Measurements from ENCODE around the gene LPP.

The LPP gene

GRCh38 chr3:188744166-188744565 is 590.2 kb downstream of the LPP start:
- DNase-seq: no peak

- no peak for DNase-seq
Observed at GRCh38 chr3:188745031-188745430, 591.1 kb downstream of the LPP start.

GRCh38 chr3:188746291-188746783 is 592.4 kb downstream of the LPP start:
- no peak for DNase-seq

DNA sequence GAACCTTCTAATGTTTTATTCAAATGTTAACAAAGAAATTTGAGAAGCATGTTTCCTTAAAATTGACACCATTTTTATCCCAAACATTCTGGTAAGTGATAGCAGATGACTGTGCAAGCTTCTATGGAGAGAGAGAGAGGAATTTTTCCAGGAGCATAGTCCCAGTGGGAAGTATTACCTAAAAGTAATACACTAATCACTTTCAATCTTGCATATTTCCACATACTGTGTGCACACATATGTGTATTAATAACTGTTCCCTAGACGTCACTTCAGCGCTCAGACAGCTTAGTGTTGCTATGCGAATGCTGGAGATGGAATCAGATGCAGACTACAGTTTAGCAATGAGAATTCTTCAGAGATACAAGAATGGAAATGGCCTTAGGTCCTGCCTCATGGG is 593.5 kb downstream of the LPP start:
- DNase-seq: no peak

GRCh38 chr3:188749010-188749617 is 595.2 kb downstream of the LPP start:
- peak; percentile 24 for DNase-seq

DNA sequence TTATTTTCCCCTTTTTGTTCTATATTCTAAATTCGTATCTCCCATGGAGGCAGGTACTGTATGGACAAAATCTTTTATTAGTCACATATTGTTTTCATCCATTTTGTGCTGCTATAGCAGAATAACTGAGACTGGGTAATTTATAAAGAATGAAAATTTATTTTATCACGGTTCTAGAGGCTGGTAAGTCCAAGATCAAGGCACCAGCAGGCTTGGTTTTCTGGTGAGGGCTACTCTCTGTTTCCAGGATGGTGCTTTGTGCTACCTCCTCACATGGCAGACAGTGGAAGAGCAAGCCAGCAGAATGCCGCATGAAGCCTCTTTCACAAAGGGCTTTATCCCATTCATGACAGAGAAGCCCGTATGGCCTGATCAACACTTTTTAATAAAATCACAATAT is 595.9 kb downstream of the LPP start:
- no peak for DNase-seq

- DNase-seq: no peak
Observed at GRCh38 chr3:188750617-188751016, 596.7 kb downstream of the LPP start.

GRCh38 chr3:188752850-188753249 is 598.9 kb downstream of the LPP start:
- DNase-seq: no peak

DNA sequence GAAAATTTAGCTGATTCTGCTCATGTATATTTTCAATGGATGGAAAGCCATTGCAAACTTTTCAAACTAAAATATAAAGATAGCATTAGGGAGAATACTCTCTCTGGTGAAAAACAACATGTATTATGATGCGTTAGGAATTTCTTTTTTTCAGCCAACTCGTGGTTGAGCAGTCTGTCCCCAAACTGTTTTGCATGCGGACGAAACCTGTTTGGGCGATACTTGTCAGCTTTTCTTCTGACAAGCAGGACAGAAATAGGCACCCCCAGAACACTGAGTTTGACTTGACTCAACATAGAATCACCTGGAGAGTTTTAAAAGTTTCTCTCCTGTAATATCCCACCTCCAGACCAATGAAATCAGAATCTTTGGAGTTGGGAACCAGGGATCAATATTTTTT is 600.3 kb downstream of the LPP start:
- DNase-seq: no peak

GRCh38 chr3:188756241-188756640 is 602.3 kb downstream of the LPP start:
- DNase-seq: no peak

DNA sequence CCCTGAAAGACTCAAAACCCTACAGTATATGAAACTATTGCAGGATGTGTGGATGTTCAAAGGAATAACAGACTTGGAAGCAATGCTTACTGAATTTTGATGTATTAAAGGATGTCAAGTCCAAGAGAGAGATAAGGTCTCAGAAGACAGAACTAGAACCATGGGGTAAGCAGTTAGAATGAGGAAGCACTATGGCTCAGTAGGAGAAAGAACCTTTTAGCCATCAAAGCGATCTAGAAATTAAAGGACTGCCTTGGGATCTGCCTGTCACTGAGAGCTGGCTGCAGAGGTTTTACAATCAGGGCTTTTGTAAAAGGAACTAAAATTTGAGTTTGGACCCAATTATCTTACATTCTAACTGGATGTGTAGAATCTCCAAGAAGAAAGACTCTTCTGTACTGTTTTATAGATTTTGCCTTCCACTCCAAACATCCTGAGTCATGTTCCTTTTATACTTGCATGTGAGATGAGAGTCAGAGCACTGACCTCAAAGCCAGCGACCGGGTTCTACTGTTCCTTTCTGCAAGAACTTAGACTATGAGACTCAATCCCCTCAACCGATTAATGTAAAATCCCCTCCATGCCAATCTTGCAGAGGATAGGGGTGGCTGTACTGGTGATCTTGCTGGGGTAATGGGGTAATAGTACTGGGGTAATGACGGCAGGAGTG is 605.5 kb downstream of the LPP start:
- no peak for DNase-seq

- DNase-seq: no peak
Observed at GRCh38 chr3:188760408-188760807, 606.5 kb downstream of the LPP start.

- no peak for DNase-seq
Observed at GRCh38 chr3:188761439-188761838, 607.5 kb downstream of the LPP start.

GRCh38 chr3:188761964-188762363 is 608.0 kb downstream of the LPP start:
- DNase-seq: no peak

- DNase-seq: no peak
Observed at GRCh38 chr3:188764609-188765008, 610.7 kb downstream of the LPP start.

GRCh38 chr3:188769831-188770230 is 615.9 kb downstream of the LPP start:
- DNase-seq: no peak

GRCh38 chr3:188772886-188773285 is 618.9 kb downstream of the LPP start:
- DNase-seq: no peak

GRCh38 chr3:188775412-188775811 is 621.5 kb downstream of the LPP start:
- DNase-seq: no peak

GRCh38 chr3:188776447-188776846 is 622.5 kb downstream of the LPP start:
- DNase-seq: no peak

- no peak for DNase-seq
Observed at GRCh38 chr3:188778091-188778852, 624.3 kb downstream of the LPP start.

- DNase-seq: no peak
Observed at GRCh38 chr3:188779281-188779980, 625.5 kb downstream of the LPP start.

GRCh38 chr3:188780193-188781147 is 626.5 kb downstream of the LPP start:
- no peak for DNase-seq
